Activated gamma-delta T cell treated with anti-CD3 and anti-CD28 coated beads, Interleukin-2, amount 50 U/mL, for 16 hours (primary cell): Measurements from ENCODE around the gene DIRAS1.

ENCODE experiments used
- DNase-seq: peaks from one replicate; pipeline ENCODE4 v3.0.0-alpha.2; 2020; ENCODE audit warnings: low read depth

Gene DIRAS1

DNA sequence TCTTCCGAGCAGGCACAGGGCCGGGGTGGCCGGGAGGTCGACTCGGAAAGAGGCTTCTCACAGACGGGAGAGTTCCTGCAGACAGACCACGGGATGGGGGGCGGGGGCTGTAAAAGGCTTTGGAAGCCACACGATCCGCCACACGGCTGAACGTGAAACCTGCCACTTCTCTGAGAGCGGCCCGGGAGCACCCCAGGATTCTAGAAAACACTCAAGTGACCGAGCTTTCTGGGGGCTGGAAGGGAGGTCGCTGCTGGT, 34.2 kb upstream of the DIRAS1 start:
- no peak for DNase-seq

GRCh38 chr19:2754659-2755447, 33.7 kb upstream of the DIRAS1 start:
- no peak for DNase-seq

GRCh38 chr19:2751438-2751830, 30.3 kb upstream of the DIRAS1 start:
- no peak for DNase-seq

GRCh38 chr19:2750808-2751437, 29.8 kb upstream of the DIRAS1 start:
- DNase-seq, result no peak

DNA sequence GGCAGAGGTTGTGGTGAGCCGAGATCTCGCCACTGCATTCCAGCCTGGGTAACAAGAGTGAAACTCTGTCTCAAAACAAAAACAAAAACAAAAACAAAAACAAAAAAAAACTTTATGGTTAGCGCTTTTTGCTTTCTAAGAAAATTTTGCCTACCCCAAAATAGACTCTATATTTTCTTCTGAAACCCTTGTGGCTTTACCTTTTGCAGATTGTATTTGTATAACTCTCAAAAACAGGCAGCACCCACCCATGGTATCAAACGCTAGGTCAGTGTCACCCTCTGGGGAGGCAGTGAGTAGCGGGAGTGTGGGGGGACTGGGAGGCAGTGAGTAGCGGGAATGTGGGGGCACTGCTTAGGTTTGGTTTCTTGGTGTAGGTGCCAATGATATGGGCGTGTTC, 26.2 kb upstream of the DIRAS1 start:
- DNase-seq, result no peak

DNA sequence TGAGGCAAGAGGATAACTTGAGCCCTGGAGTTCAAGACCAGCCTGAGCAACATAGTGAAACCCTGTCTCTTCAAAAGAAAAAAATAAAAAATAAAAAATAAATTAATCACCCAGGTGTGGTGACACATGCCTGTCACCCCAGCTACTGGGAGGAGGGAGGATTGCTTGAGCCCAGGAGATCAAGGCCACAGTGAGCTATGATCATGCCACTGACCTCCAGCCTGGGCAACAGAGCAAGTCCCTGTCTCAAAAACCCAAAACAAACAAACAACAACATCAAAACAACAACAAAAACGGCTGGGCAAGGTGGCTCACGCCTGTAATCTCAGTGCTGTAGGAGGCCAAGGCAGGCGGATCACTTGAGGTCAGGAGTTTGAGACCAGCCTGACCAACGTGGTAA, 22.9 kb upstream of the DIRAS1 start:
- DNase-seq, result no peak

GRCh38 chr19:2743099-2743498, 21.9 kb upstream of the DIRAS1 start:
- no peak for DNase-seq

DNA sequence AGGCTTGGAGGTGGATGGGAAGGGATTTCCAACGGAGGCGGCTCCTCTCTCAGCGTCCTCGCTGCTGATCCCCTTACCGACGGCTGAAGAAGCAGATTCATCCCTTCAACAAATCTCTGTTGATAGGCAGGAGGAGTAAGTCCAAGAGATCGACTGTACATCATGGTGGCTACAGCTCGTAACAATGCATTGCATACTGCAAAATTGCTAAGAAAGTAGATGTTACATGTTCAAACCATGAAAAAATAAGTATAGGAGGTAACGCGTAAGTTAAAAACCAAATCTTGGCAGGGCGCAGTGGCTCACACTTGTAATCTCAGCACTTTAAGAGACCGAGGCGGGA, 19.1 kb upstream of the DIRAS1 start:
- DNase-seq, result no peak

- DNase-seq, result peak; percentile 100
Measured at GRCh38 chr19:2739602-2740313, 18.6 kb upstream of the DIRAS1 start, which contains the start of gene SLC39A3. SLC39A3 (minus strand) TSS chr19:2740017; CDS start chr19:2737257, 2,760 bp downstream.

GRCh38 chr19:2736550-2737190, 15.5 kb upstream of the DIRAS1 start:
- DNase-seq, result no peak

DNA sequence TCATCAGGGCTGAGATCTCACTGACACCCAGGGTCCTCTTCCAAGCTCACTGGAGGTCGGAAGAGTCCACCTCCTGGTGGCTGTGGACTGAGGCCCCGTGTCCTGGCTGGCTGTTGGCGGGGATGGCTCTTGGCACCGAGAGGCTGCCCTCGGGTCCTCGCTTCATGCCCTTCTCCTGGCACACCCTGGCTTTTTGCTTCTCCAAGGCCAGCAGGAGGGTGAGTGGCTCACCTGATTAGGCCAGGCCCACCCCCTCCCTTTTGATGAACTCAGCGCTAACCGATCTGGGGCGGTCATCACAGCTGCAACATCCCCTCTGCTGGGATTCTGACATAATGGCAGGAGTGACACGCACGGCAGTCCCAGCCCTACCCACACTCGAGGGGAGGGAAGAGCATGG, 14.2 kb upstream of the DIRAS1 start:
- no peak for DNase-seq

GRCh38 chr19:2734589-2735288, 13.6 kb upstream of the DIRAS1 start:
- DNase-seq, result no peak

DNA sequence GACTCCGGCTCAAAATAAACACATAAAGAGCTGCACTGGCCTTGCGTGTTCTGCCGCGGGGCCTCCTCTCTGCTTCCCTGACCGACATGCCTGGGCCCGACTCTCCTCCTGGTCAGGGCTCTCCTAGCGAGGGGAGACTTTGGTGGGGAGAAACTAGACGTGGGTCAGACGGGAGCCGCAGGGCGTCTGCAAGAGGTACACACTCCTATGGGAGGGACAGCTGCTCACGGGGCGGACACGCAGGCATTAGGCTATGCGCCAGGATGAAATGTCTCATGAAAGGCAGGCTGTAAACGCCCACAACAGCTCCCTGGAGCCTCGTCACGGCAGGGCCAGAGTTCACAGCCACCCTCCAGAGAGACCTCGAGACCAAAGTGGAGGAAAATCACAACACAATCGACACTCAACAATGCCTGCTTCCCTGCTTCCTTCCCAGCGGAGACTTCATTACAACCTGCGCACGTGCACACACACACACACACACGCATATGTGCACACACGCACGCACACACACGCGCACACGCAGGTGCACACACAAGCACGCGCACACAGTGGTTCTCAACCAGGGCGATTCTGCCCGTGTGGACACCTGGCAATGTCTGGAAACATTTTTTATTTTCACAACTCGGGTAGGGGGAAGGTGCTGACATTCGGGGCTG, 12.9 kb upstream of the DIRAS1 start:
- no peak for DNase-seq

- no peak for DNase-seq
Measured at GRCh38 chr19:2732883-2733282, 11.7 kb upstream of the DIRAS1 start.

GRCh38 chr19:2732157-2732725, 11.1 kb upstream of the DIRAS1 start:
- DNase-seq, result no peak

DNA sequence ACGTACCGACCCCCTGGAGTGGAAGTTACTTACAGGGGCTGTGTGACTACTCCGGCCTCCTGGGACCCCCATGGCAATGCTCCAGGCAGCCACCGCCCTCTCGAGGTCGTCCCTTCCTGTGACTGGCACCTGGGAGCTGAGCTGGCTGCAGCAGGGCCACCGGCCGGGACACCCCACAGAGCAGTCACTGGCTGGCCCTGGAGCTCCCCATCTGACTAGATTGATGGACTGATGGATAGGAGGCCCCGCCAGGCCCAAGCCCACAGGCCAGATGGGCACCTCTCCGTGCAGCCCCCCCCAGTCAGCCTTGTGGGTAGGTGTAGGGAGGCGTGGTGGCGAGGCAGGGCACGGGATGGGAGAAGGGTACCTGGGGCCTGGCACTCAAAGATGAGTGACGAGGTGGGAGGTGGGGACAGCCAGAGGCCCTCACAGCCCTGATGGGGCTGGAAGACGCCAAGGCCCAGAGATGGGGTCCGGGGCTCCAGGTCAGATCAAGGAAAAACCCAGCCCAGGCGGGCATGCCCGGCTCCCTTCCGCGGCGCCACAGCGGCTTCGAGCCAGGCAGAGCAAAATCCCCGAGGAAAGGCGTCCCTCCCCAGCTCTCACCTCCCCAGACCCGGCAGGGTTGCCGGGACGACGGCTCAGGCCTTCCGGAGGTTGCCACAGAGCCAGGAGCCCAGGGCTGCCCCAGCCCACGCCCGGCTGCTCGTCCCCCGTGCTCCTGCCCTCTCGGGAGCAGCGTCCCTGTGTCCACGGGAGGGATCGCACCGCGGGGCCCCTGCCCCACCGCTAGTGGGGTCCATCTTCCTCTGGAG, 10.2 kb upstream of the DIRAS1 start:
- no peak for DNase-seq

DNA sequence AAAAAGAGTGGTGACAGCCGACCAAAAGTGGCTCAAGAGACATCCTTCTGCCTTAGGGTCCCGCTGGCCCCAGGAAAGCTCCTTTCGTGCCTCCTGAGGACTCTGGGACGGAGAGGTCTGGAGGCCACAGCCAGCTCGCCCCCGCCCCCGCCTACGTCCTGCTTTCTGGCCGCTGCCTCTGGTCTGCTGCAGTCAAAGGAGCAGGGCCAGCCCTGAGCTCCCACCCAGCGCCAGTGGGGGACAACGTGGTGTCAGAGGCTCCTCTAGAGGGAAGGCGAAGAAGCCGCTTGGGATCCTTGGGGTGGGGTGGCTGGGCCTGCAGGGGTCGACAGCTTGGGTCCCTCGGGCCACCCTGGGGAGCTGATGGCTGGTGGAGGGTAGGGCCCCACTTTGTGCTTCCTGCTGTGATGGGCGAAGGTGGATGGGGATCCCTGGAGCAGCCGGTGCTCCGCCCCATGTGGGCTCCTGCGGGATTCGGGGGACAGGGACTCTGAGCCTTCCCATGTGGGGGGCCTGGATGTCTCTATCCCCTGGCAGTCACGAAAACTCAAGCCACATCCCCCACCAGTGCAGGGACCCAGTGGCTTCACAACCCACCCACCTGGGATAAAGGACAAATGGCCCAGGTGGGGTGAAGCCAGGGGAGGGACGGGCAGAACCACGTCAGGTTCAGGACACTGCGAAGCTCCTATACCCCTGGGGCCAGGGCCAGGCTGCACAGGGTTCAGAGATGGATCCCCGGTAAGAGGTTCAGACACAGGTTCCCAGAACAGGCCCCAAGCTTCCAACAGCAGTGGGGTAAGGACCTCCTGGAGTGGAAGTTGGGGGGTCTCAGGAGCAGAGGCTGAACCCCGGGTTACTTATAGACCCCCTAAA, 9.0 kb upstream of the DIRAS1 start:
- DNase-seq, result no peak

DNA sequence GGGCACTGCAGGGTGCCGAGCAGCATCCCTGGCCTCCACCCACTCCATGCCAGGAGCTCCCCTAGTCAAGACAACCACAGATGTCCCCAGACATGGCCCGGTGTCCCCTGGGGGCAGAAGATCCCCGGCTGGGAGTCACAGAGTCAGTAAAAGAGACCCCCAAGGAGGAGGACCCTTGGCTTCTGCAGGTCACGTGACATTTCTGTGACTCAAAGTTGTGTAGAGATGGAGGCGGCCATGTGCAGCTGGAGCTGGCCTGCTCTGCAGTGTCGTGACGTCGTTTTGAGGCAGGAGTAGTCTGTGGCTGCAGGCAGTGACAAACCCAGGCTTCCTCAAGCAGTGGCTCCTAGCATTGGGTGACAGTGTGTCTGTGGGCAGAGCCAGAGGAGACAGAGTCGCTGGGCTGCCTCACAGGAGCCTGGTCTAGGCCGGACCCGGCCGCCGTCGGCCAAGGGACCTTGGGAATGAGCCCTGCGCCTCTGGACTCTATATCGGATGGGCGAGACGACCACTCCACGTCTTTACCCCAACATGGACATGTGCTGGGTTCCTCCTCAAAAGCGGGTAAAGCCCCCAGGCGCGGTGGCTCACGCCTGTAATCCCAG, 7.7 kb upstream of the DIRAS1 start:
- no peak for DNase-seq

DNA sequence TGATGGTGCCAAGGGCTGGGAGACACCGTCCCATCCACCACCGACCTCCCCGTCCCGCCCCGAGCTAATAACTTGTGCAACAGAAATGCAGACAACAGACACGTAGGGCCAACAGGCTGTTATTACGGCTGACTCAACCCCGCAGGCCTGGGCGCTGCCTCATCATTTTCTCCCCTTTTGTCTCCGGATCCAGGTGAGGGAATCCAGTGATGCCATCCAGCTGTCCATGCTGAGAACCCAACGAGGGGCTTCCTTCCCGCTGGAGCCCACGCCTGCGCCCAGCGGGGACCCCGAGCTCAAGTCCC, 6.4 kb upstream of the DIRAS1 start:
- DNase-seq, result no peak
